HG03045 (cell line): ENCODE measurements around the gene CYTH4.
A peak's percentile ranks its signal among the peaks of the same experiment; 100 is the strongest.
"Not testable (repeated sequence)": the region's sequence is repeated elsewhere in the genome, so short reads cannot be mapped to it uniquely, and the experiment has no call there.

Experiments
- ATAC-seq: cut with Tn5 transposase; IDR thresholded peaks from one replicate; pipeline ENCODE4 v1.9.1; 2021; ENCODE audit warnings: mild to moderate bottlenecking, moderate library complexity; ENCODE audit not compliant: unreplicated experiment

Gene CYTH4

GRCh38 chr22:37282385-37282677, at the start of gene CYTH4:
Gene CYTH4 (plus strand): TSS chr22:37282508. CDS start chr22:37282570, 62 bp downstream.
- peak; percentile 71 for ATAC-seq

GRCh38 chr22:37233371-37233750, 48.9 kb upstream of the CYTH4 start:
- not testable (repeated sequence) for ATAC-seq

- no peak for ATAC-seq
Observed at GRCh38 chr22:37233751-37234631, 48.3 kb upstream of the CYTH4 start.

GRCh38 chr22:37234736-37235711, 47.3 kb upstream of the CYTH4 start:
- no peak for ATAC-seq

- no peak for ATAC-seq
Observed at GRCh38 chr22:37235897-37236607, 46.3 kb upstream of the CYTH4 start.

- ATAC-seq = no peak
Observed at GRCh38 chr22:37237371-37238268, 44.7 kb upstream of the CYTH4 start.

- no peak for ATAC-seq
Observed at GRCh38 chr22:37239336-37240239, 42.7 kb upstream of the CYTH4 start.

GRCh38 chr22:37240240-37240940, 41.9 kb upstream of the CYTH4 start:
- no peak for ATAC-seq

- ATAC-seq = no peak
Observed at GRCh38 chr22:37240941-37241320, 41.4 kb upstream of the CYTH4 start.

GRCh38 chr22:37241351-37242142, 40.8 kb upstream of the CYTH4 start:
- no peak for ATAC-seq

- peak; percentile 64 for ATAC-seq
Observed at GRCh38 chr22:37242395-37242918, 39.9 kb upstream of the CYTH4 start.

- no peak for ATAC-seq
Observed at GRCh38 chr22:37243402-37244113, 38.8 kb upstream of the CYTH4 start.

GRCh38 chr22:37244114-37244921, 38.0 kb upstream of the CYTH4 start, which contains the start of gene RAC2:
Gene RAC2 (minus strand): TSS chr22:37244269. CDS start chr22:37244148, 121 bp downstream.
- peak; percentile 60 for ATAC-seq

- no peak for ATAC-seq
Observed at GRCh38 chr22:37244922-37245722, 37.2 kb upstream of the CYTH4 start.

GRCh38 chr22:37245740-37246139, 36.6 kb upstream of the CYTH4 start:
- no peak for ATAC-seq
